ENCODE measurements around the gene SLC8A3.

DNA sequence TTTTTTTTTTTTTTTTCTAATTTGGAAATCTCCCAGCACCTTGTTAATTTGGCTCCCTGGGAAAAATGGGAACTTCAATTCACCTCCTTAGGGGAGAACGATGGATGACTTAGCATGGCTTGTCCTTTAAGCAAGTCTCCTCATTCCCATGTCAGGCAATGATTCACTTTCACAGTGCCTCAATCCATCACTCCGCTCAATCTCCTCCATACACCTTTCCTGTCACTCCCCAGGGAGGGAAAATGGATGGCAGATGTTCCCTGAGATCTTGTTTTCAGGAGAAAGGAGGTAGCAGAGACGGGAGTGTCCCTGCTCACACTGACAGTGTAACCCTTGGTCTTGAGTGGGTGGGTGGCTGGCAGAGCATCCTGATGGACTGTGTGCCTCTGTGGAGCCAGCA, 51.0 kb downstream of the SLC8A3 start:
- TF ChIP-seq POLR2A (IDR thresholded peaks at IDR 0.05) (no peak), EP300 (IDR thresholded peaks at IDR 0.05) (no peak)
- TF ChIP-seq, protein P1, sequence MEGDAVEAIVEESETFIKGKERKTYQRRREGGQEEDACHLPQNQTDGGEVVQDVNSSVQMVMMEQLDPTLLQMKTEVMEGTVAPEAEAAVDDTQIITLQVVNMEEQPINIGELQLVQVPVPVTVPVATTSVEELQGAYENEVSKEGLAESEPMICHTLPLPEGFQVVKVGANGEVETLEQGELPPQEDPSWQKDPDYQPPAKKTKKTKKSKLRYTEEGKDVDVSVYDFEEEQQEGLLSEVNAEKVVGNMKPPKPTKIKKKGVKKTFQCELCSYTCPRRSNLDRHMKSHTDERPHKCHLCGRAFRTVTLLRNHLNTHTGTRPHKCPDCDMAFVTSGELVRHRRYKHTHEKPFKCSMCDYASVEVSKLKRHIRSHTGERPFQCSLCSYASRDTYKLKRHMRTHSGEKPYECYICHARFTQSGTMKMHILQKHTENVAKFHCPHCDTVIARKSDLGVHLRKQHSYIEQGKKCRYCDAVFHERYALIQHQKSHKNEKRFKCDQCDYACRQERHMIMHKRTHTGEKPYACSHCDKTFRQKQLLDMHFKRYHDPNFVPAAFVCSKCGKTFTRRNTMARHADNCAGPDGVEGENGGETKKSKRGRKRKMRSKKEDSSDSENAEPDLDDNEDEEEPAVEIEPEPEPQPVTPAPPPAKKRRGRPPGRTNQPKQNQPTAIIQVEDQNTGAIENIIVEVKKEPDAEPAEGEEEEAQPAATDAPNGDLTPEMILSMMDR (IDR thresholded peaks at IDR 0.05) = no peak
